Stimulated activated CD4-positive, alpha-beta T cell treated with anti-CD3 and anti-CD28 coated beads, Interleukin-15, amount 100 ng/mL, for 24 hours (primary cell): ENCODE results near the gene ENTR1.

Source experiments
- DNase-seq: peaks from one replicate; pipeline ENCODE4 v3.0.0-alpha.2; 2020

The ENTR1 gene

GRCh38 chr9:136357202-136357725, 53.1 kb downstream of the ENTR1 start:
- DNase-seq, result no peak

GRCh38 chr9:136355616-136356557, 54.5 kb downstream of the ENTR1 start:
- no peak for DNase-seq

- DNase-seq, result no peak
Observed at GRCh38 chr9:136354592-136355085, 55.8 kb downstream of the ENTR1 start.

- no peak for DNase-seq
Observed at GRCh38 chr9:136353757-136354488, 56.5 kb downstream of the ENTR1 start.

- DNase-seq, result no peak
Observed at GRCh38 chr9:136353088-136353487, 57.3 kb downstream of the ENTR1 start.

GRCh38 chr9:136352682-136353081, 57.7 kb downstream of the ENTR1 start:
- no peak for DNase-seq
